Measurements from ENCODE around the gene XRCC3. TPM values are rescaled to one million over a fixed set of nuclear protein-coding genes. Genes with fewer than 3 reads are reported as not detected.

XRCC3 gene
- total and polyA plus RNA-seq, 3 donors from 2014 or later = 16.6 to 41.1 (median 40.3) TPM

- Histone ChIP-seq H3K4me3 (no peak overlapping the region), H3K9me3 (no peaks in the 10 kb centered on the region), H3K27ac (no peak overlapping the region), H3K27me3 (no peaks in the 10 kb centered on the region), H3K4me1 (peaks cover 34% of the 10 kb centered on the region), H3K36me3 (ENCODE audit: low read depth, missing control alignments) (no peaks in the 10 kb centered on the region)
- intact Hi-C loops (cut with DNase I; ENCODE audit: low total_unique reads) = no loop called here
- DNase-seq = no peak
- WGBS, 2 donors = 75 to 98% methylated on average over 7 to 22 of the region's 25 CpGs
- TF ChIP-seq, protein P1, sequence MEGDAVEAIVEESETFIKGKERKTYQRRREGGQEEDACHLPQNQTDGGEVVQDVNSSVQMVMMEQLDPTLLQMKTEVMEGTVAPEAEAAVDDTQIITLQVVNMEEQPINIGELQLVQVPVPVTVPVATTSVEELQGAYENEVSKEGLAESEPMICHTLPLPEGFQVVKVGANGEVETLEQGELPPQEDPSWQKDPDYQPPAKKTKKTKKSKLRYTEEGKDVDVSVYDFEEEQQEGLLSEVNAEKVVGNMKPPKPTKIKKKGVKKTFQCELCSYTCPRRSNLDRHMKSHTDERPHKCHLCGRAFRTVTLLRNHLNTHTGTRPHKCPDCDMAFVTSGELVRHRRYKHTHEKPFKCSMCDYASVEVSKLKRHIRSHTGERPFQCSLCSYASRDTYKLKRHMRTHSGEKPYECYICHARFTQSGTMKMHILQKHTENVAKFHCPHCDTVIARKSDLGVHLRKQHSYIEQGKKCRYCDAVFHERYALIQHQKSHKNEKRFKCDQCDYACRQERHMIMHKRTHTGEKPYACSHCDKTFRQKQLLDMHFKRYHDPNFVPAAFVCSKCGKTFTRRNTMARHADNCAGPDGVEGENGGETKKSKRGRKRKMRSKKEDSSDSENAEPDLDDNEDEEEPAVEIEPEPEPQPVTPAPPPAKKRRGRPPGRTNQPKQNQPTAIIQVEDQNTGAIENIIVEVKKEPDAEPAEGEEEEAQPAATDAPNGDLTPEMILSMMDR (IDR thresholded peaks at IDR 0.05) = no peak
- TF ChIP-seq POLR2A (IDR thresholded peaks at IDR 0.05) = no peak
Observed at GRCh38 chr14:103699901-103700752, 15.1 kb downstream of the XRCC3 start.

DNA sequence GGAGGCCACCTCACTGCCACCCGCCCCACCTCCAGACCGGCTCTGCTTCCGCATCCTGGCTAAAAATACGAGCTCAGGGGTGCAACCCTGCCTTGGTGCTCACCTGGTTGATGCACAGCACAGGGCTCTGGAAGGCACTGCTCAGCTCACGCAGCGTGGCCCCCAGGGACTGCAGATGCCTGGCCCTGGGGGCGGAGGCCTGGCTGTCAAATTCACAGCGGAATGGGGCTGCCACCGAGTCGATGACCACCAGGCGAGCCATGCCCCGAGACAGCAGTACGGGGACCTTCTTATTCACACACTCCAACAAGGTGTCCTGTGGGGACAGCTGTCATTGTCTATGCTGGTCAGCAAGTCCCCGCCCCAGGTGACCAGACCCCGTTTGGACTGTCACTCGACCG is 16.0 kb downstream of the XRCC3 start:
- 94 to 98% methylated on average over 10 to 17 of the region's 17 CpGs for WGBS, 2 donors
- Histone ChIP-seq H3K27me3 (no peaks in the 10 kb centered on the region), H3K9me3 (no peaks in the 10 kb centered on the region), H3K36me3 (ENCODE audit: low read depth, missing control alignments) (no peaks in the 10 kb centered on the region), H3K4me1 (peaks cover 30% of the 10 kb centered on the region), H3K27ac (no peak overlapping the region), H3K4me3 (no peak overlapping the region)
- TF ChIP-seq, protein P1 (IDR thresholded peaks at IDR 0.05) = no peak
- TF ChIP-seq POLR2A (IDR thresholded peaks at IDR 0.05) = no peak
- DNase-seq = no peak
- intact Hi-C loops (cut with DNase I; ENCODE audit: low total_unique reads) = no loop called here

DNA sequence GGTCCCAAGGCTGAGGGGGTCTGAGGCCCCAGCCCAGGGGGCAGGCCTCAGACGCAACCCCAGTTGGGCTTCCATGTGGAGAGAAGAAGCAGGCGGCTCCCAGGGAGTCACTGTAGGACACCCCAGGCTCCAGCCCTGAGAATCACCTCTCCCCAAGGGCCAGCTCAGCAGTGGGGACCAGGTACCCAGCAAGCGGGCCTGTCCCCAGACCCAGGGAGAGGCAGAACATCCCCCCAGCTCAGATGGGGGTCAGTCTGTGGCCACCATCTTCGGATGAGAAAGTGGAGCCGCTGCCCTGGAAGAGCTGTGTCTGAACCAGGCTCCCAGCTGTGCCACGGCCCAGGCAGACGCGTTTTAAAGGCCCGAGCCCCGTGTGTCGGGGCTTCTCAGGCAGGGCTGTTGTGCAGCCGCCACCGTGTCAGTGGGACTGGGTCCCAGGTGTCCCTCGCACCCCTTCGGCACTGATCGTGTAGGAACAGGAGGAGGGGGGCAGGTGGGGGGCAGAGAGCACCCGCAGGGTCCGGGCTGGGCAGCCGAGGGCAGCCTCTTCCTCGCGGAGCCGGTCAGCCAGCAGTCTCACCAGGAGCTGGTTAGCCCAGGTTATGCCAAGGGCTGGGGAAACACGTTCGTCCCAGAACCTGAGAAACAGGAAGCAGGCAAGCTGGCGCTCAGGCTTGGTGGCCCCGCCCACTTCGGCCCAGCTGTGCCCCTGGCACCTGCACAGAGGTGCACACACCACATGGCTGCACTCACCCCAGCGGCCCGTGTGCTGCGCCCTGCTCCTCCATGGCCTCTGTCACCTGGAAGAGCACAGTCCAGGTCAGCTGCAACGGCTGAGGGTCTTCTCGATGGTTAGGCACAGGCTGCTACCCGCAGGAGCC is 16.6 kb downstream of the XRCC3 start:
- Histone ChIP-seq H3K27me3 (no peaks in the 10 kb centered on the region), H3K9me3 (no peaks in the 10 kb centered on the region), H3K27ac (no peak overlapping the region), H3K4me1 (peaks cover 30% of the 10 kb centered on the region), H3K4me3 (no peak overlapping the region), H3K36me3 (ENCODE audit: low read depth, missing control alignments) (no peaks in the 10 kb centered on the region)
- 87 to 91% methylated on average over 14 to 28 of the region's 33 CpGs for WGBS, 2 donors
- DNase-seq = no peak
- TF ChIP-seq, protein P1 (IDR thresholded peaks at IDR 0.05) = no peak
- no peak for TF ChIP-seq POLR2A (IDR thresholded peaks at IDR 0.05)
- intact Hi-C loops (cut with DNase I; ENCODE audit: low total_unique reads) = no loop called here

DNA sequence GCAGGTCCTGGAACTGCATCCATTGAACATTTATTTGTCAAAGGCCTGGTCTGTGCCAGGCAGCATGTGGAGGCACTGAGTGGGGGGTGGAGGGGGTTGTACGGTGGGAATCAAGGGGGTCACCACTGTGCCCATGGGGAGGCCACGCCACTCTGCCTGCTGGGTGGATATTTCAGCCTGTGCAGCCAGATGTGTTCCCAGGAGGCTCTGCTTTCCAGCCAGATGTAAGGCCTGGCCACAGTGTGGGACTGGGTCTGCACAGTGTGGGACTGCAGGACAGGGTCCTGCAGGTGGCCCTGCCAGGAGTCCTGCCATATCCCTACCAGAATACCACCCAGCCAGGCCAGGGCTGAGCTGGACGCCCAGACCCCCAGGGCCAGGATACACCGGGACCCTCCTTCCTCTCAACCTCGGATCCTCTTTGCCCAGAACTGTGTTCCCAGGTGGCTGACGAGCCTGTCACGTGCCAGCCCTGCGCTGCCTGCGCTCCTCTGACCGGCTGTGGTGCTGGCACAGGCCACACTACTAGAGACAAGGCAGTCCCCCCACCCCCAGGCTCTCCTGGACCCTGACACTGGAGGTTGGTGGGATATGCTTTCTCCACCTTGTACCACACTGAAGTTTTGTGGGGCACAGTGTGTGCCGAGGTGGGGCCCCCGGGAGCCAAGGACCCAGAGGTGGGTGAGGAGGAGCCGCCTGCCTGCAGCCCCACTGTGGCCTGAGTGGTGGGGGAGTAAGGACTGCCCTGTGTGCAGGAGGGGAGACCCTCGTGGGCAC is 17.5 kb downstream of the XRCC3 start:
- H3K9me3 ChIP-seq = no peaks in the 10 kb centered on the region
- no peaks in the 10 kb centered on the region for H3K36me3 ChIP-seq (ENCODE audit: low read depth, missing control alignments)
- TF ChIP-seq, protein P1 (IDR thresholded peaks at IDR 0.05) = no peak
- no peak for TF ChIP-seq POLR2A (IDR thresholded peaks at IDR 0.05)
- no peaks in the 10 kb centered on the region for H3K27me3 ChIP-seq
- intact Hi-C loops (cut with DNase I; ENCODE audit: low total_unique reads) = no loop called here
- H3K4me3 ChIP-seq = no peak overlapping the region
- H3K27ac ChIP-seq = no peak overlapping the region
- peaks cover 30% of the 10 kb centered on the region for H3K4me1 ChIP-seq
- WGBS, 2 donors = 80 to 86% methylated on average over 4 to 14 of the region's 14 CpGs
- DNase-seq = no peak

All from testis (tissue), 3 donors.